SH-SY5Y (cell line): ENCODE results near the gene TYW5.

Experiments
- GATA2 ChIP-seq: IDR thresholded peaks from 2 replicates; pipeline ENCODE4 v1.6.1; 2011; ENCODE audit warnings: mild to moderate bottlenecking, low read depth, low read length
- GATA3 ChIP-seq: IDR thresholded peaks from 2 replicates; pipeline ENCODE4 v1.6.1; 2011; ENCODE audit warnings: low read depth, mild to moderate bottlenecking, low read length, moderate library complexity

GRCh38 chr2:199910338-199911051 is 44.8 kb downstream of the TYW5 start:
- no peak for TF ChIP-seq GATA2
- TF ChIP-seq GATA3, result no peak
